DMS153 (cell line): Measurements from ENCODE around the gene KLK6.

Experiments
- DNase-seq: peaks from one replicate; lab custom pipeline; 2025; lab: John Stamatoyannopoulos, UW

Gene KLK6

DNA sequence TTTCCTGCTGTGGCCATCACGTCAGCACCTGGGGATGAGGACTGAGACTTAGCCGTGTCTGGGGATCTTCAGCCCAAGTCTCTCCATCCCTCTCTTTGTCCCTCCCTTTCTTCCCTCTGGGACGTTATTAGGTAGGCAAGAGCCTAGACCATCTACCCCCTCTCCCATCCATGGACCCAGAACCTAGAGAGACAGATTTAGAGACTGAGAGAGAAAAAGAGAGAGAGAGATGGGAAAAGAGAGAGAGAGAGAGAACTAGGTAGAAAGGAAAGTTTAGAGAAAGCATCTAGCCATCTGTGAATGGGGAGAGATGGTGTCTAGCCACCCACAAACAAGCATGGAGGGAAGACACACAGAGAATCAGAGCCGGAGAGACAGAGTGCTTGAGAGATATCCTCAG lies 58.7 kb downstream of the KLK6 start:
- DNase-seq = no peak

DNA sequence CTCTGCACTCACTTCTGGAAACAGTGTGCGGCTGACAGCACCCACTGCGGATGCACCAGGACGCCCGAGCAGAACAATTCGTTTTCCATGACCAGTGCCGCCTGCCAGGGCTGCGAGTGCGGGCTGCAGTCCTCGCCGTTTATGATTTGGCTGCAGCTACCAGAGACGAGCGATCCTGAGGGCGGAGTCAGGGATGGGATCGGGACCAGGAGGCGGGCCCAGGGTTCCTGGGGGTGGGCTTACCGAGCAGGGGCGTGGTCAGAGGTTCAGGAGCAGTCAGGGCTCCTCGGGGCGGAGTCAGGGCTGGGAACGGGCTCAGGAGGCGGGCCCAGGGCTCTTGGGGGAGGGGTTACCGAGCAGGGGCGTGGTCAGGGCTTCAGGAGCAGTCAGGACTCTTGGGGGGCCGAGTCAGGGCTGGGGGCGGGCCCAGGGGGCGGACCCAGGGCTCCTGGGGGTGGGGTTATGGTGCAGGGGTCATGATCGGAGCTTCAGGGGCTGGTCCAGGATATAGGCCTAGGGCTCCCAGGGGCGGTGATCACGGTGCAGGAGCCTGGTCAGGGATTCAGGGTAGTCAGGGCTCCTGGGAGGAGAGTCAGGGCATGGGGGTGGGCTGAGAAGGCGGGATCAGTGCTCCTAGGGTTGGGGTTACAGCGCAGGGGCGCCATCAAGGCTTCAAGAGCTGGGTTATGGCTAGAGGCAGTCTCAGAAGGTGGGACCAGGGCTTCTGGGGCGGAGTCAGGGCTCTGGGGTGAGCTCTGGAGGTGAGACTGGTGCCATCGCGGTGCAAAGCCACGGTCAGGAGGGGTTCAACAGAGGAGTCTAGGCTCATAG lies 59.9 kb downstream of the KLK6 start:
- peak; percentile 62 for DNase-seq
